ENCODE results near the gene RNF148. TPM values are rescaled to one million over a fixed set of nuclear protein-coding genes. Genes with fewer than 3 reads are reported as not detected.

Gene RNF148
- total and polyA plus RNA-seq, 2 experiments from 2014 or later: 2.2 TPM; not detected in 1

DNA sequence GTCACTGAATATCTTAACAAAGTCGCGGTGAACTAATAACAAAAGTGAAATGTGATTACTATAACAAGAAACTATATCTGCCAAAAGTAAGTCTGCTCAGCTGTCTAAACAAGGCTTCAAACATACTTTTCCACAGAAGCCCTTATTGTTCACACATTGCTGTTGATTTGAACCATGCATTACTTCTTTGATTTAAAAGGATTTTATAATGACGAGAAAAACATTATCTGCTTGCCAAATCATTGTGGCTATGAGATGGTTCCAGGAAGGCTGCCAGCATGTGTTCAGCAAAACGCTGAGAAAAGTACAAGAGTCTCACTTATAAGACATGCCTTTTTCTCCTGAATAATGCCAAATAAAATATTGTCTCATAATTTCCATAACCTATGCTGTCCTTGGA is 28.2 kb downstream of the RNF148 start:
- no peak overlapping the region for H3K4me3 ChIP-seq
- Mint-ChIP-seq H3K36me3 (ENCODE audit: low read depth) (peaks cover 31% of the 10 kb centered on the region), H3K27me3 (ENCODE audit: insufficient read depth, low read depth, poor library complexity) (peaks cover 3% of the 10 kb centered on the region), H3K4me3 (no peak overlapping the region), H3K27ac (no peak overlapping the region), H3K4me1 (peaks cover 52% of the 10 kb centered on the region), H3K9me3 (peaks cover 11% of the 10 kb centered on the region; the same call in 2 of the 3 replicates)
- peaks cover 13% of the 10 kb centered on the region for H3K9me2 ChIP-seq (ENCODE audit: insufficient read depth)
- ATAC-seq (no peak), DNase-seq (ENCODE audit: low spot score) (no peak)
- no peaks in the 10 kb centered on the region for H3K27me3 ChIP-seq (ENCODE audit: insufficient read depth)
- H3K79me2 ChIP-seq (replicated peaks; ENCODE audit: insufficient read depth): no peaks in the 10 kb centered on the region
- no peak overlapping the region for H2AFZ ChIP-seq
- peaks cover 35% of the 10 kb centered on the region for H3K4me1 ChIP-seq (ENCODE audit: insufficient read depth)
- no peaks in the 10 kb centered on the region for H3F3A ChIP-seq (replicated peaks; ENCODE audit: low read depth)
- no peak overlapping the region for H3K27ac ChIP-seq (ENCODE audit: low read depth)
- H3K36me3 ChIP-seq (ENCODE audit: insufficient read depth): no peaks in the 10 kb centered on the region
- TF ChIP-seq, protein P1, sequence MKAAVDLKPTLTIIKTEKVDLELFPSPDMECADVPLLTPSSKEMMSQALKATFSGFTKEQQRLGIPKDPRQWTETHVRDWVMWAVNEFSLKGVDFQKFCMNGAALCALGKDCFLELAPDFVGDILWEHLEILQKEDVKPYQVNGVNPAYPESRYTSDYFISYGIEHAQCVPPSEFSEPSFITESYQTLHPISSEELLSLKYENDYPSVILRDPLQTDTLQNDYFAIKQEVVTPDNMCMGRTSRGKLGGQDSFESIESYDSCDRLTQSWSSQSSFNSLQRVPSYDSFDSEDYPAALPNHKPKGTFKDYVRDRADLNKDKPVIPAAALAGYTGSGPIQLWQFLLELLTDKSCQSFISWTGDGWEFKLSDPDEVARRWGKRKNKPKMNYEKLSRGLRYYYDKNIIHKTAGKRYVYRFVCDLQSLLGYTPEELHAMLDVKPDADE (IDR thresholded peaks at IDR 0.05): no peak
- TF ChIP-seq, protein P2, sequence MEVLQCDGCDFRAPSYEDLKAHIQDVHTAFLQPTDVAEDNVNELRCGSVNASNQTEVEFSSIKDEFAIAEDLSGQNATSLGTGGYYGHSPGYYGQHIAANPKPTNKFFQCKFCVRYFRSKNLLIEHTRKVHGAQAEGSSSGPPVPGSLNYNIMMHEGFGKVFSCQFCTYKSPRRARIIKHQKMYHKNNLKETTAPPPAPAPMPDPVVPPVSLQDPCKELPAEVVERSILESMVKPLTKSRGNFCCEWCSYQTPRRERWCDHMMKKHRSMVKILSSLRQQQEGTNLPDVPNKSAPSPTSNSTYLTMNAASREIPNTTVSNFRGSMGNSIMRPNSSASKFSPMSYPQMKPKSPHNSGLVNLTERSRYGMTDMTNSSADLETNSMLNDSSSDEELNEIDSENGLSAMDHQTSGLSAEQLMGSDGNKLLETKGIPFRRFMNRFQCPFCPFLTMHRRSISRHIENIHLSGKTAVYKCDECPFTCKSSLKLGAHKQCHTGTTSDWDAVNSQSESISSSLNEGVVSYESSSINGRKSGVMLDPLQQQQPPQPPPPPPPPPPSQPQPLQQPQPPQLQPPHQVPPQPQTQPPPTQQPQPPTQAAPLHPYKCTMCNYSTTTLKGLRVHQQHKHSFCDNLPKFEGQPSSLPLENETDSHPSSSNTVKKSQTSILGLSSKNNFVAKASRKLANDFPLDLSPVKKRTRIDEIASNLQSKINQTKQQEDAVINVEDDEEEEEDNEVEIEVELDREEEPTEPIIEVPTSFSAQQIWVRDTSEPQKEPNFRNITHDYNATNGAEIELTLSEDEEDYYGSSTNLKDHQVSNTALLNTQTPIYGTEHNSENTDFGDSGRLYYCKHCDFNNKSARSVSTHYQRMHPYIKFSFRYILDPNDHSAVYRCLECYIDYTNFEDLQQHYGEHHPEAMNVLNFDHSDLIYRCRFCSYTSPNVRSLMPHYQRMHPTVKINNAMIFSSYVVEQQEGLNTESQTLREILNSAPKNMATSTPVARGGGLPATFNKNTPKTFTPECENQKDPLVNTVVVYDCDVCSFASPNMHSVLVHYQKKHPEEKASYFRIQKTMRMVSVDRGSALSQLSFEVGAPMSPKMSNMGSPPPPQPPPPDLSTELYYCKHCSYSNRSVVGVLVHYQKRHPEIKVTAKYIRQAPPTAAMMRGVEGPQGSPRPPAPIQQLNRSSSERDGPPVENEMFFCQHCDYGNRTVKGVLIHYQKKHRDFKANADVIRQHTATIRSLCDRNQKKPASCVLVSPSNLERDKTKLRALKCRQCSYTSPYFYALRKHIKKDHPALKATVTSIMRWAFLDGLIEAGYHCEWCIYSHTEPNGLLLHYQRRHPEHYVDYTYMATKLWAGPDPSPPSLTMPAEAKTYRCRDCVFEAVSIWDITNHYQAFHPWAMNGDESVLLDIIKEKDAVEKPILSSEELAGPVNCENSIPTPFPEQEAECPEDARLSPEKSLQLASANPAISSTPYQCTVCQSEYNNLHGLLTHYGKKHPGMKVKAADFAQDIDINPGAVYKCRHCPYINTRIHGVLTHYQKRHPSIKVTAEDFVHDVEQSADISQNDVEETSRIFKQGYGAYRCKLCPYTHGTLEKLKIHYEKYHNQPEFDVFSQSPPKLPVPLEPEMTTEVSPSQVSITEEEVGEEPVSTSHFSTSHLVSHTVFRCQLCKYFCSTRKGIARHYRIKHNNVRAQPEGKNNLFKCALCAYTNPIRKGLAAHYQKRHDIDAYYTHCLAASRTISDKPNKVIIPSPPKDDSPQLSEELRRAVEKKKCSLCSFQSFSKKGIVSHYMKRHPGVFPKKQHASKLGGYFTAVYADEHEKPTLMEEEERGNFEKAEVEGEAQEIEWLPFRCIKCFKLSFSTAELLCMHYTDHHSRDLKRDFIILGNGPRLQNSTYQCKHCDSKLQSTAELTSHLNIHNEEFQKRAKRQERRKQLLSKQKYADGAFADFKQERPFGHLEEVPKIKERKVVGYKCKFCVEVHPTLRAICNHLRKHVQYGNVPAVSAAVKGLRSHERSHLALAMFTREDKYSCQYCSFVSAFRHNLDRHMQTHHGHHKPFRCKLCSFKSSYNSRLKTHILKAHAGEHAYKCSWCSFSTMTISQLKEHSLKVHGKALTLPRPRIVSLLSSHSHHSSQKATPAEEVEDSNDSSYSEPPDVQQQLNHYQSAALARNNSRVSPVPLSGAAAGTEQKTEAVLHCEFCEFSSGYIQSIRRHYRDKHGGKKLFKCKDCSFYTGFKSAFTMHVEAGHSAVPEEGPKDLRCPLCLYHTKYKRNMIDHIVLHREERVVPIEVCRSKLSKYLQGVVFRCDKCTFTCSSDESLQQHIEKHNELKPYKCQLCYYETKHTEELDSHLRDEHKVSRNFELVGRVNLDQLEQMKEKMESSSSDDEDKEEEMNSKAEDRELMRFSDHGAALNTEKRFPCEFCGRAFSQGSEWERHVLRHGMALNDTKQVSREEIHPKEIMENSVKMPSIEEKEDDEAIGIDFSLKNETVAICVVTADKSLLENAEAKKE (CRISPR knock-in tag; IDR thresholded peaks at IDR 0.05): no peak
- TF ChIP-seq ZNF331 (CRISPR knock-in tag; IDR thresholded peaks at IDR 0.05; ENCODE audit: low read depth): no peak
- TF ChIP-seq, protein P3, sequence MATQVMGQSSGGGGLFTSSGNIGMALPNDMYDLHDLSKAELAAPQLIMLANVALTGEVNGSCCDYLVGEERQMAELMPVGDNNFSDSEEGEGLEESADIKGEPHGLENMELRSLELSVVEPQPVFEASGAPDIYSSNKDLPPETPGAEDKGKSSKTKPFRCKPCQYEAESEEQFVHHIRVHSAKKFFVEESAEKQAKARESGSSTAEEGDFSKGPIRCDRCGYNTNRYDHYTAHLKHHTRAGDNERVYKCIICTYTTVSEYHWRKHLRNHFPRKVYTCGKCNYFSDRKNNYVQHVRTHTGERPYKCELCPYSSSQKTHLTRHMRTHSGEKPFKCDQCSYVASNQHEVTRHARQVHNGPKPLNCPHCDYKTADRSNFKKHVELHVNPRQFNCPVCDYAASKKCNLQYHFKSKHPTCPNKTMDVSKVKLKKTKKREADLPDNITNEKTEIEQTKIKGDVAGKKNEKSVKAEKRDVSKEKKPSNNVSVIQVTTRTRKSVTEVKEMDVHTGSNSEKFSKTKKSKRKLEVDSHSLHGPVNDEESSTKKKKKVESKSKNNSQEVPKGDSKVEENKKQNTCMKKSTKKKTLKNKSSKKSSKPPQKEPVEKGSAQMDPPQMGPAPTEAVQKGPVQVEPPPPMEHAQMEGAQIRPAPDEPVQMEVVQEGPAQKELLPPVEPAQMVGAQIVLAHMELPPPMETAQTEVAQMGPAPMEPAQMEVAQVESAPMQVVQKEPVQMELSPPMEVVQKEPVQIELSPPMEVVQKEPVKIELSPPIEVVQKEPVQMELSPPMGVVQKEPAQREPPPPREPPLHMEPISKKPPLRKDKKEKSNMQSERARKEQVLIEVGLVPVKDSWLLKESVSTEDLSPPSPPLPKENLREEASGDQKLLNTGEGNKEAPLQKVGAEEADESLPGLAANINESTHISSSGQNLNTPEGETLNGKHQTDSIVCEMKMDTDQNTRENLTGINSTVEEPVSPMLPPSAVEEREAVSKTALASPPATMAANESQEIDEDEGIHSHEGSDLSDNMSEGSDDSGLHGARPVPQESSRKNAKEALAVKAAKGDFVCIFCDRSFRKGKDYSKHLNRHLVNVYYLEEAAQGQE (IDR thresholded peaks at IDR 0.05; ENCODE audit: unreplicated experiment): no peak
- no peak overlapping the region for H3K4me2 ChIP-seq
- H4K20me1 ChIP-seq (replicated peaks; ENCODE audit: insufficient read depth): no peaks in the 10 kb centered on the region
